HepG2 (cell line): ENCODE data around the gene STX5. TPM values are rescaled to one million over a fixed set of nuclear protein-coding genes. Genes with fewer than 3 reads are reported as not detected.

Experiments used
- DDIT3 ChIP-seq: sonication (generic); formaldehyde crosslinking; IDR thresholded peaks from 2 replicates; pipeline ENCODE4 v1.4.0; 2020; ENCODE audit warnings: mild to moderate bottlenecking, missing genetic modification reagents
- DR1 ChIP-seq: sonication (generic); formaldehyde crosslinking; IDR thresholded peaks from 2 replicates; pipeline ENCODE4 v1.8.0; 2021; ENCODE audit warnings: mild to moderate bottlenecking, missing genetic modification reagents, inconsistent platforms
- HNF4G ChIP-seq, 2 experiments: sonication (generic) in 1 of 2; formaldehyde crosslinking in 1 of 2; IDR thresholded peaks; 2 replicates each; pipeline versions ENCODE4 v1.4.0 to v1.6.1; 2011 to 2020; ENCODE audit warnings: borderline replicate concordance in 2 of 2, low read depth in 2 of 2, mild to moderate bottlenecking in 2 of 2, low read length in 1 of 2, missing genetic modification reagents in 1 of 2, moderate library complexity in 1 of 2
- NFYC ChIP-seq: IDR thresholded peaks from 2 replicates; pipeline ENCODE4 v1.6.1; 2016; ENCODE audit warnings: missing genetic modification reagents, missing compliant biosample characterization
- RFX1 ChIP-seq: fragments of 450-650 bp; IDR thresholded peaks from 2 replicates; pipeline ENCODE4 v1.6.1; 2017
- SNRNP70 ChIP-seq: fragments of 200-400 bp; formaldehyde crosslinking; IDR thresholded peaks from 2 replicates; pipeline ENCODE4 v1.6.1; 2017; ENCODE audit warnings: mild to moderate bottlenecking, low read depth, low read length, moderate library complexity
- SSRP1 ChIP-seq: IDR thresholded peaks from 2 replicates; pipeline ENCODE4 v1.6.1; 2016; ENCODE audit warnings: control low read depth
- ZBTB7B ChIP-seq: sonication (generic); formaldehyde crosslinking; IDR thresholded peaks from 2 replicates; pipeline ENCODE4 v1.4.0; 2020; ENCODE audit warnings: missing genetic modification reagents
- ZBTB8A ChIP-seq: sonication (generic); formaldehyde crosslinking; IDR thresholded peaks from 2 replicates; pipeline ENCODE4 v1.4.0; 2020; ENCODE audit warnings: mild to moderate bottlenecking, low read depth, missing genetic modification reagents, borderline replicate concordance
- ZNF24 ChIP-seq: fragments of 450-650 bp; IDR thresholded peaks from 2 replicates; pipeline ENCODE4 v1.6.1; 2017; ENCODE audit warnings: antibody characterized with exemption, mild to moderate bottlenecking
- ZNF510 ChIP-seq: sonication (generic); formaldehyde crosslinking; IDR thresholded peaks from 2 replicates; pipeline ENCODE4 v1.4.0; 2020; ENCODE audit warnings: low read depth, mild to moderate bottlenecking, missing genetic modification reagents
- ZNF547 ChIP-seq: sonication (generic); formaldehyde crosslinking; IDR thresholded peaks from 2 replicates; pipeline ENCODE4 v1.5.1; 2020; ENCODE audit warnings: mild to moderate bottlenecking, missing genetic modification reagents
- ZNF557 ChIP-seq: sonication (generic); formaldehyde crosslinking; IDR thresholded peaks from 2 replicates; pipeline ENCODE4 v1.4.0; 2020; ENCODE audit warnings: missing genetic modification reagents
- ZNF572 ChIP-seq: sonication (generic); formaldehyde crosslinking; IDR thresholded peaks from 2 replicates; pipeline ENCODE4 v1.5.1; 2020; ENCODE audit warnings: mild to moderate bottlenecking, missing genetic modification reagents
- ZNF629 ChIP-seq: sonication (generic); formaldehyde crosslinking; conservative IDR thresholded peaks from 2 replicates; pipeline ENCODE4 v1.5.0; 2020; ENCODE audit warnings: missing genetic modification reagents
- ZNF713 ChIP-seq: sonication (generic); formaldehyde crosslinking; IDR thresholded peaks from 2 replicates; pipeline ENCODE4 v1.4.0; 2020; ENCODE audit warnings: mild to moderate bottlenecking, missing genetic modification reagents
- ZNF780A ChIP-seq: sonication (generic); formaldehyde crosslinking; IDR thresholded peaks from 2 replicates; pipeline ENCODE4 v1.8.0; 2022; ENCODE audit warnings: mild to moderate bottlenecking, missing genetic modification reagents, moderate library complexity
- ZNF781 ChIP-seq: sonication (generic); formaldehyde crosslinking; IDR thresholded peaks from 2 replicates; pipeline ENCODE4 v1.5.1; 2020; ENCODE audit warnings: borderline replicate concordance, mild to moderate bottlenecking, missing genetic modification reagents; ENCODE audit errors: not compliant biosample characterization
- ZNF891 ChIP-seq: sonication (generic); formaldehyde crosslinking; IDR thresholded peaks from 2 replicates; pipeline ENCODE4 v1.5.0; 2020; ENCODE audit warnings: mild to moderate bottlenecking, missing genetic modification reagents
- ZSCAN21 ChIP-seq: sonication (generic); formaldehyde crosslinking; IDR thresholded peaks from 2 replicates; pipeline ENCODE4 v1.8.0; 2022; ENCODE audit warnings: mild to moderate bottlenecking, missing genetic modification reagents, moderate library complexity, borderline replicate concordance
- ZSCAN29 ChIP-seq: sonication (generic); formaldehyde crosslinking; conservative IDR thresholded peaks from 2 replicates; pipeline ENCODE4 v1.4.0; 2020; ENCODE audit warnings: mild to moderate bottlenecking, missing genetic modification reagents
- polyA plus RNA-seq, 8 experiments: library from polyadenylated mRNA; depleted of rRNA in 3 of 8; stranded (reverse) in 7 of 8; unstranded in 1 of 8; fragments of >200 nt; fragmentation: Illumina TruSeq in 4 of 8; extraction: Trizol in 4 of 8; gene quantifications; 2 replicates each; pipeline versions ENCODE4 v1.2.1 to v1.2.3, GENCODE V29; 2011 to 2016; ENCODE audit warnings: low read depth in 4 of 8, missing spikeins in 1 of 8, mixed read lengths in 1 of 8; ENCODE audit not compliant: insufficient read depth in 1 of 8
- total RNA-seq, 5 experiments: library from RNA; depleted of rRNA; stranded (reverse); fragments of >200 nt; fragmentation: Illumina TruSeq; extraction: Trizol; gene quantifications; 2 replicates each; pipeline ENCODE4 v1.2.3, GENCODE V29; 2016; ENCODE audit warnings: low read depth in 1 of 5
- TF ChIP-seq, protein P1 (sequence below): sonication (generic); formaldehyde crosslinking; IDR thresholded peaks from 2 replicates; pipeline ENCODE4 v1.8.0; 2022; ENCODE audit warnings: mild to moderate bottlenecking, missing genetic modification reagents, moderate library complexity
- TF ChIP-seq, protein P2 (sequence below): sonication (generic); formaldehyde crosslinking; IDR thresholded peaks from 2 replicates; pipeline ENCODE4 v1.4.0; 2020; ENCODE audit warnings: mild to moderate bottlenecking, low read depth, missing genetic modification reagents
- TF ChIP-seq, protein P3 (sequence below): sonication (generic); formaldehyde crosslinking; IDR thresholded peaks from 2 replicates; pipeline ENCODE4 v1.4.0; 2020; ENCODE audit warnings: missing genetic modification reagents
- TF ChIP-seq, protein P4 (sequence below): sonication (generic); formaldehyde crosslinking; IDR thresholded peaks from 2 replicates; pipeline ENCODE4 v1.5.1; 2020; ENCODE audit warnings: mild to moderate bottlenecking, missing genetic modification reagents, moderate library complexity

The STX5 gene
- total and polyA plus RNA-seq, 2 of the 13 experiments (the other 11 are each of a cell fraction or from before 2014, with no cell fraction given), result 26.9 to 30.0 TPM

GRCh38 chr11:62855571-62856332 is 23.9 kb upstream of the STX5 start (continued):
- no peak for TF ChIP-seq RFX1
- TF ChIP-seq ZNF891 (CRISPR knock-in tag), result peak; percentile 94
- TF ChIP-seq, protein P1, sequence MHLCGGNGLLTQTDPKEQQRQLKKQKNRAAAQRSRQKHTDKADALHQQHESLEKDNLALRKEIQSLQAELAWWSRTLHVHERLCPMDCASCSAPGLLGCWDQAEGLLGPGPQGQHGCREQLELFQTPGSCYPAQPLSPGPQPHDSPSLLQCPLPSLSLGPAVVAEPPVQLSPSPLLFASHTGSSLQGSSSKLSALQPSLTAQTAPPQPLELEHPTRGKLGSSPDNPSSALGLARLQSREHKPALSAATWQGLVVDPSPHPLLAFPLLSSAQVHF (CRISPR knock-in tag), result peak; percentile 75; the same call in 1 of the 2 replicates
- TF ChIP-seq, protein P2, sequence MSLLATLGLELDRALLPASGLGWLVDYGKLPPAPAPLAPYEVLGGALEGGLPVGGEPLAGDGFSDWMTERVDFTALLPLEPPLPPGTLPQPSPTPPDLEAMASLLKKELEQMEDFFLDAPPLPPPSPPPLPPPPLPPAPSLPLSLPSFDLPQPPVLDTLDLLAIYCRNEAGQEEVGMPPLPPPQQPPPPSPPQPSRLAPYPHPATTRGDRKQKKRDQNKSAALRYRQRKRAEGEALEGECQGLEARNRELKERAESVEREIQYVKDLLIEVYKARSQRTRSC (CRISPR knock-in tag), result 0 out of 2 replicates have a peak, but pooled peaks have one; percentile 53
- TF ChIP-seq ZNF629 (CRISPR knock-in tag), result peak; percentile 56
- peak; percentile 57; the same call in 1 of the 2 replicates for TF ChIP-seq SSRP1 (CRISPR knock-in tag)
- TF ChIP-seq, protein P3, sequence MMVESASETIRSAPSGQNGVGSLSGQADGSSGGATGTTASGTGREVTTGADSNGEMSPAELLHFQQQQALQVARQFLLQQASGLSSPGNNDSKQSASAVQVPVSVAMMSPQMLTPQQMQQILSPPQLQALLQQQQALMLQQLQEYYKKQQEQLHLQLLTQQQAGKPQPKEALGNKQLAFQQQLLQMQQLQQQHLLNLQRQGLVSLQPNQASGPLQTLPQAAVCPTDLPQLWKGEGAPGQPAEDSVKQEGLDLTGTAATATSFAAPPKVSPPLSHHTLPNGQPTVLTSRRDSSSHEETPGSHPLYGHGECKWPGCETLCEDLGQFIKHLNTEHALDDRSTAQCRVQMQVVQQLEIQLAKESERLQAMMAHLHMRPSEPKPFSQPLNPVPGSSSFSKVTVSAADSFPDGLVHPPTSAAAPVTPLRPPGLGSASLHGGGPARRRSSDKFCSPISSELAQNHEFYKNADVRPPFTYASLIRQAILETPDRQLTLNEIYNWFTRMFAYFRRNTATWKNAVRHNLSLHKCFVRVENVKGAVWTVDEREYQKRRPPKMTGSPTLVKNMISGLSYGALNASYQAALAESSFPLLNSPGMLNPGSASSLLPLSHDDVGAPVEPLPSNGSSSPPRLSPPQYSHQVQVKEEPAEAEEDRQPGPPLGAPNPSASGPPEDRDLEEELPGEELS (CRISPR knock-in tag), result peak; percentile 66
- TF ChIP-seq ZNF781 (CRISPR knock-in tag), result peak; percentile 90
- peak; percentile 90 for TF ChIP-seq ZSCAN29 (CRISPR knock-in tag)
- no peak for TF ChIP-seq SNRNP70
- no peak for TF ChIP-seq ZBTB8A (CRISPR knock-in tag)
- TF ChIP-seq ZNF547 (CRISPR knock-in tag), result peak; percentile 94
- peak; percentile 92 for TF ChIP-seq ZNF780A (CRISPR knock-in tag)
- 0 out of 2 replicates have a peak, but pooled peaks have one; percentile 88 for TF ChIP-seq ZNF510 (CRISPR knock-in tag)
- TF ChIP-seq ZNF713 (CRISPR knock-in tag), result no peak
- TF ChIP-seq NFYC (CRISPR knock-in tag), result no peak; the same call in 1 of the 2 replicates
- TF ChIP-seq ZBTB7B (CRISPR knock-in tag), result peak; percentile 73; the same call in 1 of the 2 replicates
- TF ChIP-seq HNF4G (IDR thresholded peaks at IDR 0.05; ENCODE audit: borderline replicate concordance, low read depth, low read length), result peak; percentile 68; the same call in 1 of the 2 replicates
- TF ChIP-seq HNF4G (CRISPR knock-in tag; IDR thresholded peaks at IDR 0.05; ENCODE audit: borderline replicate concordance, low read depth), result no peak
- TF ChIP-seq DDIT3 (CRISPR knock-in tag), result no peak
- TF ChIP-seq DR1 (CRISPR knock-in tag), result peak; percentile 99
- TF ChIP-seq ZNF557 (CRISPR knock-in tag), result peak; percentile 90
- peak; percentile 94 for TF ChIP-seq ZSCAN21 (CRISPR knock-in tag)
- TF ChIP-seq ZNF572, result no peak
- TF ChIP-seq, protein P4, sequence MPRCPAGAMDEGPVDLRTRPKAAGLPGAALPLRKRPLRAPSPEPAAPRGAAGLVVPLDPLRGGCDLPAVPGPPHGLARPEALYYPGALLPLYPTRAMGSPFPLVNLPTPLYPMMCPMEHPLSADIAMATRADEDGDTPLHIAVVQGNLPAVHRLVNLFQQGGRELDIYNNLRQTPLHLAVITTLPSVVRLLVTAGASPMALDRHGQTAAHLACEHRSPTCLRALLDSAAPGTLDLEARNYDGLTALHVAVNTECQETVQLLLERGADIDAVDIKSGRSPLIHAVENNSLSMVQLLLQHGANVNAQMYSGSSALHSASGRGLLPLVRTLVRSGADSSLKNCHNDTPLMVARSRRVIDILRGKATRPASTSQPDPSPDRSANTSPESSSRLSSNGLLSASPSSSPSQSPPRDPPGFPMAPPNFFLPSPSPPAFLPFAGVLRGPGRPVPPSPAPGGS (CRISPR knock-in tag), result peak; percentile 98
- TF ChIP-seq ZNF24, result 0 out of 2 replicates have a peak, but pooled peaks have one; percentile 25
